NCI-H2171 (cell line): Measurements from ENCODE around the gene PEX11B.

Experiments used
- DNase-seq: peaks from one replicate; lab custom pipeline; 2025; lab: John Stamatoyannopoulos, UW

PEX11B gene

DNA sequence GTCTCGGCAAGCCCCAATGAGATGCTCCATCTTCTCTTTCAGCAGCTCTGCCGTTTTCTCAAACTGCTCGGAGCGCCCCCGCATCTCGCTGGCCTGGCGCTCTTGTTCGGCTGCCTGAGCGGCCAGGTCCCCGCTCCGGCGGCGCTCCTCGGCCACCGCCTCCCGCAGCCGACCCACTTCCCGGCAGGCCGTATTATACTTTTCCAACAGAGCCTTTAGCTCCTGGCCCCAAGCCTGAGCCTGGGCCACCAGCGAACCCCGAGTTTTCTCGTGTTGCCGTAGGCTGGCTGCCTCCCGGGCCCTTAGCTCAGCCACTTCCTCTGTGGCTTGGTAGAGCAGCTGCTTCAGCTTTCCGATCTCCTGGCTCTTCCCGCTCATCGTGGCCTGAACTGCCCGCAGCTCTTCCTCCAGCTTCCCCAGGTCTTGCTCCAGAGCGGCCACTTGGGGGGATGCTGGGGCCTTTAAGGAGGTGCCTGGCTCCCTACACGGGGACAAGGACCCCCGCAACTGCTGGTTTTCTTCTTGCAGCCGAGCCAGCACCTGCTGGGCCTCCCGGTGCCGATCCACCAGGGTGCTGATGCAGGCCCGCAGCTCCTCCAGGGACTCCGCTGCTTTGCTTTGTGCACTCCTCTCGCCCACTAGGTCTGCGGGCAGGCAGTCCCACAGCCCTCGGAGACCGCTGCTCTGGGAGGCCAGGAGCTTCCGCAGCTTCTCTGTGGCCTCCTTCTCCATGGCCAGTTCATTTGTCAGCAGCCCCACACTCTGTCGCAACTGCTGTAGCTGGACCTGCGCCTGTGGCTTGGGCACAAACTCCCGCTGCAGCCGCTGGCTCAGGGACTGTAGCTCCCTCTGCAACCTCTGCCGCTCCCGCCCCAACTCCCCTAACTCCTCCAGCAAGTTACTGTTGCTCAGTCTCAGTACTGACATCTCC is 46.3 kb downstream of the PEX11B start:
- DNase-seq, result no peak

DNA sequence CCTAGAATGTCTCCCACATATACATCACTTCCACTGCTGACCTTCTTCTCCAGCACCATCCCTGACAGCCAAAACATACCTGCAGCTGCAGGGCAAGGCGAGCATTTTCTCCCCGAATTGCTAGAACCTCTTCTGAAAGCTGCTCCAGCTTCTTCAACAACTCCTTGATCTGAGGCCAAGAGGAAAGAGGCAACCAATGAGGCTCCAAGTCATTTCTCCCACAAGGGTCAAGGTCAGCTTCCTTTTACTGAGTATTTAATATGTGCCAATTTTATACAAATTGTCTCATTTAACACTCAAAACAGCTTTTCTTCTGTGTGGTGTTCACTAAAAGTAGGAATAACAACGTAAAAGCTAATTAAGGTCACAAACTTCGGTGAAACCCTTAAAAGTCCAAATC is 50.3 kb downstream of the PEX11B start:
- DNase-seq, result no peak

DNA sequence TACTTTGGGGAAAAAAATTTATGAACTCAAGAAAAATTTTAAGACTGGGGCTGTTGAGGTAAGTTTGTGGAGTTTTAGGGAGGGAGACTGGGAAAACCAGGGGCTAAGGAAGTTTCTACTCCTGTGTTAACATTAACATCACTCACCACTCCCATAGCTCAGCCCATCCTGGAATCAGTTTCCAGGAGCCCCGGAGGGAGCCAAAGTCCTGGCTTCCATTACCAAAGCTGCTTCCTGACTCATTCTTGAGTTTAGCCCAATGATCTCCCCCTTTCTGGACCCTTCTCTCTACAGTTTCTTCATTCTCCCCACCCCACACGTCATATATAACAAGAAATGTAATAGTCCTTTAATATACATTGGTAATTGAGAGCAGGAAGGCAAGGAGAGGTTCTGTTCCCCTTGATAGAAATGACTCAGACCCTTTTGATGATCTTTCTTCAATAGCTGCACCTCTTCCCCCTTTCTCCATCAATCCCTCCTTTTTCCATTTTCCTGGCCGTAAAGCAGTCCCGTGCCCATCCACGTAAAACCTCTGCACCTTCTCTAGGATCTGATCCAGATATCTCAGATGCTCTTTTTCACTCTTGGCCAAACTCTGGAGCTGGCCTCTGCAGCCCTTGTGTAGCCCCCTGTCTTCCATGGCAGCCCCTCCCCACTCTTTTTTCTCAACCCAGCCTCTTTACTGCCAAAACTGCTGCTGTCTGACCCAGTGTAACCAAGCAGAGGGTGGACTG is 55.1 kb downstream of the PEX11B start:
- DNase-seq, result no peak
